Vagina (tissue), 2 donors: Measurements from ENCODE around the gene SPOCK1. TPM values are rescaled to one million over a fixed set of nuclear protein-coding genes. Genes with fewer than 3 reads are reported as not detected.

Source experiments
- DNase-seq, 2 donors: peaks; one replicate each; pipeline ENCODE4 v3.0.0-alpha.2; 2017; ENCODE audit errors: extremely low spot score in 2 of 2
- H3K27ac ChIP-seq: fragments of 200-600 bp; sonication (generic); one replicate; pipeline ENCODE4 v1.5.1; 2019
- H3K27me3 ChIP-seq: fragments of 200-600 bp; sonication (generic); one replicate; pipeline ENCODE4 v1.5.1; 2019
- H3K36me3 ChIP-seq, 2 donors: fragments of 200-600 bp; sonication (generic); one replicate each; pipeline ENCODE4 v1.5.1; 2017 to 2019
- H3K4me1 ChIP-seq: fragments of 200-600 bp; sonication (generic); one replicate; pipeline ENCODE4 v1.5.1; 2019
- H3K4me3 ChIP-seq, 2 donors: fragments of 200-600 bp; sonication (generic); 1 replicate in 1 of 2; 2 replicates in 1 of 2; pipeline ENCODE4 v1.5.1; 2016 to 2019
- H3K9me3 ChIP-seq: fragments of 200-600 bp; sonication (generic); one replicate; pipeline ENCODE4 v1.5.1; 2019
- POLR2A ChIP-seq, 2 donors: fragments of 450-650 bp; IDR thresholded peaks; one replicate each; pipeline ENCODE4 v1.6.1; 2017; ENCODE audit warnings: antibody characterized with exemption in 2 of 2, mild to moderate bottlenecking in 2 of 2, moderate library complexity in 2 of 2
- POLR2AphosphoS5 ChIP-seq, 2 donors: sonication (generic); formaldehyde crosslinking; IDR thresholded peaks; one replicate each; pipeline ENCODE4 v1.9.0; 2017; ENCODE audit warnings: antibody characterized with exemption in 2 of 2, mild to moderate bottlenecking in 2 of 2, low read depth in 1 of 2; ENCODE audit not compliant: insufficient read depth in 1 of 2
- intact Hi-C: fragments of 100-400 bp; cut with DNase I; formaldehyde crosslinking; loops from one replicate; pipeline ENCODE4 v1.15.1; 2023
- total RNA-seq: library from RNA; depleted of rRNA; stranded (reverse); fragments of >200 nt; gene quantifications from one replicate; pipeline ENCODE4 v1.2.3, GENCODE V29; 2016
- TF ChIP-seq, protein P1 (sequence below), 3 experiments: fragments of 450-650 bp in 2 of 3; fragments of 200-600 bp in 1 of 3; sonication (generic) in 1 of 3; IDR thresholded peaks; one replicate each; pipeline ENCODE4 v1.5.1; 2017 to 2019; ENCODE audit warnings: antibody characterized with exemption in 3 of 3, mild to moderate bottlenecking in 2 of 3, moderate library complexity in 2 of 3

Gene SPOCK1
- total RNA-seq, 1 donor from 2014 or later, result 70.7 TPM

DNA sequence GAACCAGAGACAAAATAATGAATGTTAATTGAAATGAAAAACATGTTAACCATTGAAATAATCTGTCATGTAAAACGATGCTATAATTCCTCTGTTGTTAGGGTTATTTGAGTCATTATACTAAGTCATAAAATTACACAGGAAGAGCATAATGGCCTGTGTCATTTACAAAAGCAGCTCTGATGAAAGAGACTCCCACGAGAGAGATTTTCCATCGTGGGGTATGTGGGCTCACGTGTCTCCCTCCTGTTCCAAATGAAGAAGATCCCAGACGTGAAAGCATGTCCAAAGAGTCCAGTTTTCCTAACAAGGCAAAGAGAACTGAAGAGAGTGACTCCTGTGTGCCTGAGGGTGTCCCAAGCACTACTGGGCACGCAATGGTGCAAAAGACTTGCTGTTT, 379.8 kb downstream of the SPOCK1 start:
- intact Hi-C loops, result no loop called here
- TF ChIP-seq POLR2A (IDR thresholded peaks at IDR 0.05) (no peak), POLR2AphosphoS5 (IDR thresholded peaks at IDR 0.05; ENCODE audit: insufficient read depth in 1 of 2, low read depth in 1 of 2) (no peak)
- TF ChIP-seq, protein P1, sequence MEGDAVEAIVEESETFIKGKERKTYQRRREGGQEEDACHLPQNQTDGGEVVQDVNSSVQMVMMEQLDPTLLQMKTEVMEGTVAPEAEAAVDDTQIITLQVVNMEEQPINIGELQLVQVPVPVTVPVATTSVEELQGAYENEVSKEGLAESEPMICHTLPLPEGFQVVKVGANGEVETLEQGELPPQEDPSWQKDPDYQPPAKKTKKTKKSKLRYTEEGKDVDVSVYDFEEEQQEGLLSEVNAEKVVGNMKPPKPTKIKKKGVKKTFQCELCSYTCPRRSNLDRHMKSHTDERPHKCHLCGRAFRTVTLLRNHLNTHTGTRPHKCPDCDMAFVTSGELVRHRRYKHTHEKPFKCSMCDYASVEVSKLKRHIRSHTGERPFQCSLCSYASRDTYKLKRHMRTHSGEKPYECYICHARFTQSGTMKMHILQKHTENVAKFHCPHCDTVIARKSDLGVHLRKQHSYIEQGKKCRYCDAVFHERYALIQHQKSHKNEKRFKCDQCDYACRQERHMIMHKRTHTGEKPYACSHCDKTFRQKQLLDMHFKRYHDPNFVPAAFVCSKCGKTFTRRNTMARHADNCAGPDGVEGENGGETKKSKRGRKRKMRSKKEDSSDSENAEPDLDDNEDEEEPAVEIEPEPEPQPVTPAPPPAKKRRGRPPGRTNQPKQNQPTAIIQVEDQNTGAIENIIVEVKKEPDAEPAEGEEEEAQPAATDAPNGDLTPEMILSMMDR (IDR thresholded peaks at IDR 0.05), result no peak
- Histone ChIP-seq H3K4me3 (no peak overlapping the region), H3K4me1 (no peaks in the 10 kb centered on the region), H3K9me3 (no peaks in the 10 kb centered on the region), H3K27ac (no peak overlapping the region), H3K27me3 (no peaks in the 10 kb centered on the region), H3K36me3 (no peaks in the 10 kb centered on the region)
- DNase-seq, result no peak

DNA sequence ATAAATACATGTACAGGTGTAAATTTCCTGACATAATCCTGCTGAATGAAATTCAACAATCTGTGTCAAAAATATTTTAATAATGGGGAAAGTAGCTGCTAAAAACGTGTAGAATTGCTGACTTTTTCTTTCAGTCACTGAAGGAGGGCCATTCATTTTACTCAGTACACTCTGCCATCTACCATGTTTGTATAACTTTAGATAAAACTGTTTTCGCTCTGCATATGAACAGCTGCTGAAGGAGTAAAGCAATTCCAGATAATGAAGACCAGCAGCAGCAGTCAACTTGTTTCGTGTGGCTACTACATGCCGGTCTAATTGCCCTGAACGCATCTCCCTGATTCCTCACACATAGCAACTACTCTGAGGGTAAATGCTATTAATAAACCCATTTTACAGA, 380.5 kb downstream of the SPOCK1 start:
- TF ChIP-seq, protein P1 (IDR thresholded peaks at IDR 0.05), result no peak
- TF ChIP-seq POLR2A (IDR thresholded peaks at IDR 0.05) (no peak), POLR2AphosphoS5 (IDR thresholded peaks at IDR 0.05; ENCODE audit: insufficient read depth in 1 of 2, low read depth in 1 of 2) (no peak)
- intact Hi-C loops, result no loop called here
- H3K27me3 ChIP-seq, result no peaks in the 10 kb centered on the region
- DNase-seq, result no peak
- no peaks in the 10 kb centered on the region for H3K9me3 ChIP-seq
- H3K4me1 ChIP-seq, result no peaks in the 10 kb centered on the region
- H3K4me3 ChIP-seq, result no peak overlapping the region
- no peak overlapping the region for H3K27ac ChIP-seq
- H3K36me3 ChIP-seq, result no peaks in the 10 kb centered on the region

DNA sequence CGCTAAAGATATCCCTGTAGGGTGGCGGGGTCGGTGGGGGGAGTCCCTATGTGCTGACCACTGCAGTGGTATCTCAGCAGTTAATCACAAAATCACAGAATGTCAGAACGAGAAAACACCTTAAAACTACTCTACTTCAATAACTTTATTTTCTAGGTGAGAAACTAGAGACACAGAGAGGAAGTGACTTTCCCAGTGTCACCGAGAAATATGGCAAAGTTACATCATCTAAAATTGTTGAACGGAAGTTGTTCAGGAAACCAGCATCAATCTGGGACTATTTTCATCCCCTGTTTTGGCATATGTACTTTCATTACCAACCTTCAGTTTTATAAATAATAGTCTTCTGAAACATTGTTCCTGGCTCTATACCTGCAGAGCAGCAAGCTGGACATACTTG, 384.0 kb downstream of the SPOCK1 start:
- Histone ChIP-seq H3K27ac (no peak overlapping the region), H3K27me3 (no peaks in the 10 kb centered on the region), H3K36me3 (no peaks in the 10 kb centered on the region), H3K4me1 (no peaks in the 10 kb centered on the region), H3K9me3 (no peaks in the 10 kb centered on the region), H3K4me3 (no peak overlapping the region)
- intact Hi-C loops, result no loop called here
- DNase-seq, result no peak
- TF ChIP-seq, protein P1 (IDR thresholded peaks at IDR 0.05), result no peak
- TF ChIP-seq POLR2A (IDR thresholded peaks at IDR 0.05) (no peak), POLR2AphosphoS5 (IDR thresholded peaks at IDR 0.05; ENCODE audit: insufficient read depth in 1 of 2, low read depth in 1 of 2) (no peak)

DNA sequence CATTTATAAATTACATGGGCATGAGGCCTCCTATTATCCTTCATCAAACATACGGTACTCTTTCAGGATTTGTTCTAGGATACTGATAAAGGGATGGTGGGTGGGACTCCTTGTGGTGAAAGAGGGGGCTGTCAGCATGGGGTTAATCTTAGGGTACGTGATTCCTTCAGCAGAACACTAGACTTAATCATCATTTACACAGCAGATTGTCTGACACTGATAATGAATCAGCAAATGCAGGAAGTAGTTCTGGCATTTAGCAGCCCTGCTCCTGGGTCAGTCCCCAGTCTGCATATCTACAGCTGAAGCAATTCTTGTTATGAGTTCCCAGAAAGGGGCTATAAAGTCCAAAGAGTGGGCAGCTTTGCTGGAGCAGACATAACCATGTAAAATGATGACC, 384.6 kb downstream of the SPOCK1 start:
- intact Hi-C loops, result no loop called here
- H3K27ac ChIP-seq, result no peak overlapping the region

DNA sequence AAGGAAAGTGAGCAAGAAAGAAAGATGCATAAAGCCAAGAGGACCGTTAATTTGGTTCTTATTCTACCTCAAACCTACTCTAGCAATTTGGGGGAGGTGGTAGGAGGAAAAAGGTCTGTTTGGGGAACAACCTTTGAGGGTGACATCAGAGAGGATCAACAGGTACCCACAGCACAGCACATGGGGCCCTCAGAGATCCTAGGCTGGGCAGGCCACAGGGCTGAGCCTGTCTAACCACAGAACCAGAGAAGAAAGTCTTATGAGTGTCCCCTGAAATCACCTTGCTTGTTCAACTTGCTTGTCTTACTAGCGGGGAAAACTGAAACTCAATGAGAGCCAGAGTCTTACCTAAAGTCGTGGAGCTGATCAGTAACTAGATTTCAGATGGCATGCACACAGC, 385.2 kb downstream of the SPOCK1 start:
- no peak for DNase-seq
- H3K27me3 ChIP-seq, result no peaks in the 10 kb centered on the region
- H3K9me3 ChIP-seq, result no peaks in the 10 kb centered on the region
- TF ChIP-seq, protein P1 (IDR thresholded peaks at IDR 0.05), result no peak
- TF ChIP-seq POLR2AphosphoS5 (IDR thresholded peaks at IDR 0.05; ENCODE audit: insufficient read depth in 1 of 2, low read depth in 1 of 2) (no peak), POLR2A (IDR thresholded peaks at IDR 0.05) (no peak)
- no peak overlapping the region for H3K4me3 ChIP-seq
- no peak overlapping the region for H3K27ac ChIP-seq
- no peaks in the 10 kb centered on the region for H3K4me1 ChIP-seq
- H3K36me3 ChIP-seq, result no peaks in the 10 kb centered on the region
- intact Hi-C loops, result no loop called here

More for the DNA sequence above, 384.6 kb downstream of the SPOCK1 start:
- H3K27me3 ChIP-seq, result no peaks in the 10 kb centered on the region
- DNase-seq, result no peak
- H3K9me3 ChIP-seq, result no peaks in the 10 kb centered on the region
- TF ChIP-seq POLR2A (IDR thresholded peaks at IDR 0.05), result no peak
- TF ChIP-seq POLR2AphosphoS5 (IDR thresholded peaks at IDR 0.05; ENCODE audit: insufficient read depth in 1 of 2, low read depth in 1 of 2), result no peak
- TF ChIP-seq, protein P1 (IDR thresholded peaks at IDR 0.05), result no peak
- H3K4me1 ChIP-seq, result no peaks in the 10 kb centered on the region
- no peaks in the 10 kb centered on the region for H3K36me3 ChIP-seq
- H3K4me3 ChIP-seq, result no peak overlapping the region
